CD4-positive, CD25-positive, alpha-beta regulatory T cell (primary cell): Measurements from ENCODE around the gene DNASE1. TPM values are rescaled to one million over a fixed set of nuclear protein-coding genes. Genes with fewer than 3 reads are reported as not detected.
A peak's percentile ranks its signal among the peaks of the same experiment; 100 is the strongest.

Experiments
- ATAC-seq, 2 donors: fragments of 150-1000 bp; cut with Tn5 transposase; one replicate each; pipeline ENCODE4 v1.10.0; 2021; ENCODE audit warnings: low read depth in 2 of 2, moderate number of reproducible peaks in 2 of 2, moderate library complexity in 1 of 2
- DNase-seq, 3 donors: peaks; one replicate each; pipeline versions ENCODE4 v3.0.0 to v3.0.0-alpha.2; 2012 to 2022; ENCODE audit warnings: mixed read lengths in 1 of 3
- H3K27ac ChIP-seq: one replicate; pipeline ENCODE4 v1.7.0; 2013; ENCODE audit warnings: mild to moderate bottlenecking, low read length; ENCODE audit not compliant: insufficient read depth, poor library complexity, severe bottlenecking
- H3K27me3 ChIP-seq: one replicate; pipeline ENCODE4 v1.7.0; 2013; ENCODE audit warnings: low read length; ENCODE audit not compliant: control insufficient read depth, insufficient read depth
- H3K36me3 ChIP-seq: one replicate; pipeline ENCODE4 v1.7.0; 2013; ENCODE audit warnings: mild to moderate bottlenecking, low read length, moderate library complexity; ENCODE audit not compliant: control insufficient read depth, insufficient read depth
- H3K4me1 ChIP-seq: 2 replicates; pipeline ENCODE4 v1.7.0; 2013; ENCODE audit warnings: mild to moderate bottlenecking, low read length; ENCODE audit not compliant: insufficient read depth, control insufficient read depth, poor library complexity, severe bottlenecking
- H3K4me3 ChIP-seq: one replicate; pipeline ENCODE4 v1.7.0; 2013; ENCODE audit warnings: low read depth, mild to moderate bottlenecking, low read length, moderate library complexity
- H3K9me3 ChIP-seq, 2 experiments: 1 replicate in 1 of 2; 2 replicates in 1 of 2; pipeline ENCODE4 v1.7.0; 2013; ENCODE audit warnings: low read length in 2 of 2, mild to moderate bottlenecking in 1 of 2, moderate library complexity in 1 of 2; ENCODE audit not compliant: control insufficient read depth in 2 of 2
- H3K27ac Mint-ChIP-seq, 3 donors: one replicate each; pipeline ENCODE4 v1.8.0; 2020 to 2022; ENCODE audit warnings: mild to moderate bottlenecking in 3 of 3, mixed read lengths in 3 of 3, moderate library complexity in 2 of 3
- H3K27me3 Mint-ChIP-seq: one replicate; pipeline ENCODE4 v1.8.0; 2022; ENCODE audit warnings: mild to moderate bottlenecking, mixed read lengths
- H3K36me3 Mint-ChIP-seq: one replicate; pipeline ENCODE4 v1.8.0; 2020; ENCODE audit warnings: mixed read lengths
- H3K4me1 Mint-ChIP-seq, 4 donors: one replicate each; pipeline ENCODE4 v1.8.0; 2020 to 2022; ENCODE audit warnings: mixed read lengths in 4 of 4, mild to moderate bottlenecking in 1 of 4
- H3K4me3 Mint-ChIP-seq, 4 donors: one replicate each; pipeline ENCODE4 v1.8.0; 2020 to 2022; ENCODE audit warnings: mild to moderate bottlenecking in 4 of 4, mixed read lengths in 4 of 4, moderate library complexity in 3 of 4
- H3K9me3 Mint-ChIP-seq, 7 donors: one replicate each; pipeline ENCODE4 v1.8.0; 2020 to 2022; ENCODE audit warnings: mixed read lengths in 7 of 7, mild to moderate bottlenecking in 3 of 7, moderate library complexity in 2 of 7
- polyA plus RNA-seq, 4 donors: library from polyadenylated mRNA; unstranded; fragments of 300-500 nt; fragmentation: Illumina TruSeq; gene quantifications; one replicate each; pipeline ENCODE4 v1.2.3, GENCODE V29; 2021
- total RNA-seq: library from RNA; stranded (reverse); gene quantifications from one replicate; pipeline ENCODE4 v1.2.3, GENCODE V29; 2022

Gene DNASE1
- total and polyA plus RNA-seq, 5 donors from 2014 or later, result 1.6 to 41.9 (median 3.8) TPM

- no peak for ATAC-seq
- Mint-ChIP-seq H3K27me3 (no peaks in the 10 kb centered on the region), H3K4me1 (peaks cover 0 to under 1% (median 0%) of the 10 kb centered on the region in 4 donors), H3K4me3 (no peak overlapping the region), H3K27ac (peak overlapping the region in 2 of 3 donors; percentile 68 to 80), H3K9me3 (no peaks in the 10 kb centered on the region), H3K36me3 (peaks cover 23% of the 10 kb centered on the region)
- DNase-seq, result no peak
- H3K4me3 ChIP-seq, result no peak overlapping the region
- H3K27ac ChIP-seq, result no peak overlapping the region
- H3K9me3 ChIP-seq, result no peaks in the 10 kb centered on the region
- no peaks in the 10 kb centered on the region for H3K4me1 ChIP-seq
- peaks cover 53% of the 10 kb centered on the region for H3K36me3 ChIP-seq
- H3K27me3 ChIP-seq, result no peaks in the 10 kb centered on the region
Measured at GRCh38 chr16:3659251-3659650, 4.8 kb downstream of the DNASE1 start.

- H3K36me3 Mint-ChIP-seq, result peaks cover 28% of the 10 kb centered on the region
- H3K4me1 ChIP-seq, result peaks cover 9% of the 10 kb centered on the region
- peaks cover 58% of the 10 kb centered on the region for H3K36me3 ChIP-seq
- H3K27ac Mint-ChIP-seq, result no peak overlapping the region
- no peaks in the 10 kb centered on the region for H3K27me3 Mint-ChIP-seq
- no peaks in the 10 kb centered on the region for H3K9me3 ChIP-seq
- H3K4me3 ChIP-seq, result no peak overlapping the region
- H3K27ac ChIP-seq, result no peak overlapping the region
- H3K27me3 ChIP-seq, result no peaks in the 10 kb centered on the region
- no peak overlapping the region for H3K4me3 Mint-ChIP-seq
- DNase-seq, result no peak
- H3K4me1 Mint-ChIP-seq, result peaks cover 6 to 15% (median 9%) of the 10 kb centered on the region in 4 donors
- ATAC-seq, result no peak
- no peaks in the 10 kb centered on the region for H3K9me3 Mint-ChIP-seq
Measured at GRCh38 chr16:3661311-3661710, 6.8 kb downstream of the DNASE1 start.

DNA sequence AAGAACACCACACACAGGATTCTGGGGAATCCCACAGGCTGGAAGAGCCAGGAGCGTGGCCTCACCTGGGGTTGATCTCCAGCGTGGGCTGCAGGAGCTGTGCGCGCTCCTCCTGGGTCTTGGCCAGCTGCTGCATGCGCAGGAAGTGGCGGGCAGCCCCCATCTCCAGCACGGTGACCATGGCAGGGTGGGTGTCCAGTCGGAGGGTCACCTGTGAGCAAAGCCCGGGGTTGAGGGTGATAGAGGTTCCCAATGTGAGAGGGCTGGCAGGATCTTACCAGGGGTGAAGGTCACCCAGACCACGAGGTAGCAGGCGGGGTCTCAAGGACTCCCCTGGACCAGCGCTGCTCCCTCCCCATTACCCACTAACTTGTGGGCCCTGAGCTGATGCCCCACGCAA, 7.4 kb downstream of the DNASE1 start:
- Mint-ChIP-seq H3K27me3 (no peaks in the 10 kb centered on the region), H3K27ac (no peak overlapping the region), H3K9me3 (no peaks in the 10 kb centered on the region), H3K4me3 (no peak overlapping the region), H3K4me1 (peaks cover 8 to 18% (median 10%) of the 10 kb centered on the region in 4 donors), H3K36me3 (peaks cover 26% of the 10 kb centered on the region)
- peaks cover 9% of the 10 kb centered on the region for H3K4me1 ChIP-seq
- DNase-seq (no peak), ATAC-seq (no peak)
- H3K27ac ChIP-seq, result no peak overlapping the region
- no peaks in the 10 kb centered on the region for H3K9me3 ChIP-seq
- H3K27me3 ChIP-seq, result no peaks in the 10 kb centered on the region
- H3K36me3 ChIP-seq, result peaks cover 55% of the 10 kb centered on the region
- H3K4me3 ChIP-seq, result no peak overlapping the region

- no peaks in the 10 kb centered on the region for H3K9me3 Mint-ChIP-seq
- peaks cover 8 to 20% (median 11%) of the 10 kb centered on the region in 4 donors for H3K4me1 Mint-ChIP-seq
- DNase-seq (no peak), ATAC-seq (no peak)
- H3K27ac Mint-ChIP-seq, result no peak overlapping the region
- Histone ChIP-seq H3K27ac (no peak overlapping the region), H3K4me1 (peaks cover 9% of the 10 kb centered on the region), H3K27me3 (no peaks in the 10 kb centered on the region), H3K9me3 (no peaks in the 10 kb centered on the region), H3K36me3 (peaks cover 48% of the 10 kb centered on the region), H3K4me3 (no peak overlapping the region)
- no peak overlapping the region for H3K4me3 Mint-ChIP-seq
- no peaks in the 10 kb centered on the region for H3K27me3 Mint-ChIP-seq
- peaks cover 22% of the 10 kb centered on the region for H3K36me3 Mint-ChIP-seq
Measured at GRCh38 chr16:3662601-3663000, 8.1 kb downstream of the DNASE1 start.

DNA sequence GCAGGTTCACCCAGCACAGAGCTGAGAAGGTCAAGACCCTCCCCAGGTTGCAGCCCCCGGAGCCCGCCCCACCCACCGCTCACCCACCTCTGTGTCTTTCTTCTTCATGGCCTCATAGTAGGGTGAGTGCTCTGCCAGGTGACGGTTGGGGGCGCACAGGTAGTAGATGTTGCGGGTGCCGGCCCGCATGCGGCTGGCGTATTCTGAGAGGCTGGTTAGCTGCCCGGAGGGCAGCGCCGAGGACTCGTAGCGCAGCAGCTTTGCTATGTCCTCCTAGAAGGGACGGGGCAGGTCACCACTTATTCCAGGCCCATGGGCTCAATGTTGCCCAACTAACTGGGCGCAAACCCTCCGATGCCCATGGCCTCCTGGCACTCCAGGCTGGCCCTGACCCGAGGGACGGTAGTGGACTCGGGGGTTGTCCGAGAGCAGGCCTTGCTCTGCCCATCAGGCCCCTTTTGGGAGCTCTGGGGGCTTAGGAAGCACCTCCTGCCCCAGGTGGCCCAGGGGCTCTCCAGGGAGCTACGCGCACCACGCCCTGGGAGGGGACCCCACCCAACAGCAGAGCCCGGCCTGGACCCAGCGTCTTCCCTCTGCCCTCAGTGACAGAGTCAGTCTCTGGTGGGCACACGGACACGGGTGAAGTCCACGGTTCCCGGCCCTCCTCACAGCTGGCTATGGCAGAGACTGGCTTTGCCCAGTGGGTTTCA, 9.9 kb downstream of the DNASE1 start:
- Histone ChIP-seq H3K36me3 (peaks cover 37% of the 10 kb centered on the region), H3K4me1 (peaks cover 9% of the 10 kb centered on the region), H3K27me3 (no peaks in the 10 kb centered on the region), H3K27ac (no peak overlapping the region), H3K9me3 (no peaks in the 10 kb centered on the region), H3K4me3 (no peak overlapping the region)
- Mint-ChIP-seq H3K4me3 (no peak overlapping the region), H3K36me3 (peaks cover 20% of the 10 kb centered on the region), H3K27me3 (no peaks in the 10 kb centered on the region), H3K27ac (peak overlapping the region in 2 of 3 donors; percentile 53 to 75), H3K4me1 (peaks cover 8 to 20% (median 11%) of the 10 kb centered on the region in 4 donors), H3K9me3 (no peaks in the 10 kb centered on the region)
- ATAC-seq (no peak), DNase-seq (no peak)

GRCh38 chr16:3665508-3665907, 11.0 kb downstream of the DNASE1 start:
- H3K4me1 ChIP-seq, result peaks cover 9% of the 10 kb centered on the region
- no peaks in the 10 kb centered on the region for H3K27me3 Mint-ChIP-seq
- peak overlapping the region; percentile 7 for H3K27ac ChIP-seq
- DNase-seq, result peak in 2 of 3 donors; percentile 39 to 80
- no peak overlapping the region for H3K4me3 ChIP-seq
- no peaks in the 10 kb centered on the region for H3K9me3 Mint-ChIP-seq
- peak; percentile 85 to 88 for ATAC-seq
- peak overlapping the region; percentile 40 to 82 (median 75) for H3K27ac Mint-ChIP-seq
- H3K36me3 Mint-ChIP-seq, result peaks cover 16% of the 10 kb centered on the region
- H3K27me3 ChIP-seq, result no peaks in the 10 kb centered on the region
- no peaks in the 10 kb centered on the region for H3K9me3 ChIP-seq
- peaks cover 25% of the 10 kb centered on the region for H3K36me3 ChIP-seq
- H3K4me1 Mint-ChIP-seq, result peaks cover 8 to 20% (median 11%) of the 10 kb centered on the region in 4 donors
- no peak overlapping the region for H3K4me3 Mint-ChIP-seq

- H3K9me3 Mint-ChIP-seq, result no peaks in the 10 kb centered on the region
- peaks cover 18% of the 10 kb centered on the region for H3K36me3 Mint-ChIP-seq
- no peak overlapping the region for H3K27ac ChIP-seq
- H3K36me3 ChIP-seq, result peaks cover 13% of the 10 kb centered on the region
- peak overlapping the region in 1 of 4 donors; percentile 7 for H3K4me3 Mint-ChIP-seq
- H3K27me3 Mint-ChIP-seq, result no peaks in the 10 kb centered on the region
- peaks cover 8 to 20% (median 11%) of the 10 kb centered on the region in 4 donors for H3K4me1 Mint-ChIP-seq
- H3K27me3 ChIP-seq, result no peaks in the 10 kb centered on the region
- no peak overlapping the region for H3K27ac Mint-ChIP-seq
- DNase-seq (no peak), ATAC-seq (no peak)
- no peaks in the 10 kb centered on the region for H3K9me3 ChIP-seq
- H3K4me3 ChIP-seq, result no peak overlapping the region
- H3K4me1 ChIP-seq, result peaks cover 9% of the 10 kb centered on the region
Measured at GRCh38 chr16:3668626-3669025, 14.1 kb downstream of the DNASE1 start.

DNA sequence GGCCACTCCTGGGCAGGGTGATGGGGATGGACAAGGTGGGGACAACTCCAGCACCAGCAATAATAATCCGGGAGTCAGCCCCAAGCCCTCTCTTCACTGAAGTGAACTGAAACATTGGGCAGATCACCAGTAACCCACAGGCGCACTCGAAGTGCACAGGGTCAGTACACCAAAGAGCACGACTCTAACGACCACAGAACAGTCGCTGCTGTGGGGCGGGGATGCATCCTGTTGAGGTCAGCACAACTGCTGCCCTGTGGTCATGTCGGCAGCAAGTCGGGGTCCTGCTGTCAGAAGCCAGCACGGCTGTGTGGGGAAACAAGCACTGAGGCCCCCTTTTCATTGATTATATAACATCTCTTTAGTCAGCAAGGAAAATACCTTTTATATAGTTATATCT, 14.6 kb downstream of the DNASE1 start:
- DNase-seq (no peak), ATAC-seq (no peak)
- Histone ChIP-seq H3K9me3 (no peaks in the 10 kb centered on the region), H3K27ac (no peak overlapping the region), H3K4me1 (peaks cover 9% of the 10 kb centered on the region), H3K36me3 (peaks cover 16% of the 10 kb centered on the region), H3K4me3 (no peak overlapping the region), H3K27me3 (no peaks in the 10 kb centered on the region)
- Mint-ChIP-seq H3K27ac (no peak overlapping the region), H3K9me3 (no peaks in the 10 kb centered on the region), H3K4me3 (peak overlapping the region in 1 of 4 donors; percentile 7), H3K4me1 (peaks cover 8 to 20% (median 11%) of the 10 kb centered on the region in 4 donors), H3K27me3 (no peaks in the 10 kb centered on the region), H3K36me3 (peaks cover 18% of the 10 kb centered on the region)
